Stimulated activated CD8-positive, alpha-beta memory T cell treated with anti-CD3 and anti-CD28 coated beads, Interleukin-4, amount 100 ng/mL, for 1 hour (primary cell): Measurements from ENCODE around the gene ATP6V0E1.
"Not testable (repeated sequence)": the region's sequence is repeated elsewhere in the genome, so short reads cannot be mapped to it uniquely, and the experiment has no call there.

Experiments used
- DNase-seq, 2 donors: peaks; one replicate each; pipeline ENCODE4 v3.0.0-alpha.2; 2020; ENCODE audit warnings: low read depth in 2 of 2, low spot score in 1 of 2

The ATP6V0E1 gene

GRCh38 chr5:173001229-173001841, 17.8 kb downstream of the ATP6V0E1 start:
- DNase-seq = peak in 1 of 2 donors; percentile 12

- no peak for DNase-seq
These were observed 19.8 kb downstream of the ATP6V0E1 start for GRCh38 chr5:173003360-173003759.

GRCh38 chr5:173004013-173004412, 20.4 kb downstream of the ATP6V0E1 start:
- DNase-seq = no peak

- no peak for DNase-seq
These were observed 20.9 kb downstream of the ATP6V0E1 start for GRCh38 chr5:173004447-173004846.

- no peak for DNase-seq
These were observed 26.4 kb downstream of the ATP6V0E1 start for GRCh38 chr5:173010021-173010420.

GRCh38 chr5:173010547-173011464, 27.2 kb downstream of the ATP6V0E1 start:
- no peak for DNase-seq

- no peak for DNase-seq
These were observed 28.0 kb downstream of the ATP6V0E1 start for GRCh38 chr5:173011566-173011965.

GRCh38 chr5:173012882-173013281, 29.3 kb downstream of the ATP6V0E1 start:
- no peak for DNase-seq

GRCh38 chr5:173014671-173015070, 31.1 kb downstream of the ATP6V0E1 start:
- DNase-seq = no peak

- no peak for DNase-seq
These were observed 31.6 kb downstream of the ATP6V0E1 start for GRCh38 chr5:173015192-173015591.

GRCh38 chr5:173015598-173016455, 32.3 kb downstream of the ATP6V0E1 start:
- DNase-seq = no peak

GRCh38 chr5:173016598-173017046, 33.1 kb downstream of the ATP6V0E1 start:
- no peak for DNase-seq

- DNase-seq = not testable (repeated sequence)
These were observed 33.5 kb downstream of the ATP6V0E1 start for GRCh38 chr5:173017087-173017486.

GRCh38 chr5:173018358-173018757, 34.8 kb downstream of the ATP6V0E1 start:
- no peak for DNase-seq

GRCh38 chr5:173020154-173020581, 36.6 kb downstream of the ATP6V0E1 start:
- DNase-seq = no peak

- no peak for DNase-seq
These were observed 37.1 kb downstream of the ATP6V0E1 start for GRCh38 chr5:173020643-173021042.

GRCh38 chr5:173025651-173026050, 42.1 kb downstream of the ATP6V0E1 start:
- no peak for DNase-seq

GRCh38 chr5:173027905-173028304, 44.3 kb downstream of the ATP6V0E1 start:
- no peak for DNase-seq

GRCh38 chr5:173028811-173029327, 45.3 kb downstream of the ATP6V0E1 start:
- DNase-seq = no peak

- DNase-seq = no peak
These were observed 45.9 kb downstream of the ATP6V0E1 start for GRCh38 chr5:173029499-173029921.

- DNase-seq = not testable (repeated sequence)
These were observed 48.5 kb downstream of the ATP6V0E1 start for GRCh38 chr5:173032096-173032495.
